GM12878 (cell line): ENCODE measurements around the gene ARL3. TPM values are rescaled to one million over a fixed set of nuclear protein-coding genes. Genes with fewer than 3 reads are reported as not detected.

ENCODE experiments used
- ATAC-seq: fragments of 200-7000 bp; cut with Tn5 transposase; 3 replicates; pipeline ENCODE4 v1.9.1; 2020; ENCODE audit warnings: mild to moderate bottlenecking, moderate library complexity
- BruUV-seq: library from RNA; stranded (reverse); fragments of 400-500 nt; replicated peaks from 2 replicates; lab custom pipeline; 2021; lab: Mats Ljungman, UMichigan
- CTCF ChIA-PET: fragments of 300-600 bp; sonication (Branson Sonifier 250); formaldehyde crosslinking; extraction: SDS; loops from one replicate; lab custom pipeline; 2021; ENCODE audit warnings: inconsistent platforms; lab: Yijun Ruan, JAX
- POLR2A ChIA-PET: fragments of 350-600 bp; formaldehyde crosslinking; extraction: SDS; loops from one replicate; lab custom pipeline; 2021; ENCODE audit warnings: inconsistent platforms; lab: Charles Lee
- RAD21 ChIA-PET: fragments of 300-600 bp; sonication (Branson Sonifier 250); formaldehyde crosslinking; loops from one replicate; lab custom pipeline; 2023; ENCODE audit warnings: antibody characterized with exemption; ENCODE audit not compliant: unreplicated experiment; lab: Charles Lee
- SMC1A ChIA-PET: fragments of 300-600 bp; sonication (Branson Sonifier 250); formaldehyde crosslinking; loops from one replicate; lab custom pipeline; 2023; ENCODE audit not compliant: unreplicated experiment, uncharacterized antibody; lab: Charles Lee
- DNase-seq: peaks from one replicate; pipeline ENCODE4 v3.0.0-alpha.2; 2011; ENCODE audit warnings: low read depth, low spot score
- FAIRE-seq: peaks from 3 replicates; lab custom pipeline; 2011; peaks lifted over from hg19 to GRCh38; lab: Jason Lieb, UNC
- H2AFZ ChIP-seq: 2 replicates; pipeline ENCODE4 v1.6.0; 2011; ENCODE audit warnings: low read depth, low read length, control low read depth; ENCODE audit not compliant: control insufficient read depth
- H3K27ac ChIP-seq: 2 replicates; pipeline ENCODE4 v1.5.1; 2011; ENCODE audit warnings: control low read depth; ENCODE audit not compliant: control insufficient read depth, insufficient read depth
- H3K27me3 ChIP-seq, 2 experiments: replicated peaks in 1 of 2; 2 replicates each; pipeline versions ENCODE4 v1.6.0 to v1.6.1; 2011; ENCODE audit warnings: low read length in 1 of 2; ENCODE audit not compliant: control insufficient read depth in 2 of 2, insufficient read depth in 2 of 2
- H3K36me3 ChIP-seq, 2 experiments: 2 replicates each; pipeline ENCODE4 v1.5.1; 2011; ENCODE audit warnings: low read length in 1 of 2; ENCODE audit not compliant: control insufficient read depth in 2 of 2, insufficient read depth in 2 of 2
- H3K4me1 ChIP-seq: 2 replicates; pipeline ENCODE4 v1.6.1; 2011; ENCODE audit warnings: mild to moderate bottlenecking, low read length, moderate library complexity, mixed read lengths; ENCODE audit not compliant: control insufficient read depth, insufficient read depth
- H3K4me2 ChIP-seq: 2 replicates; pipeline ENCODE4 v1.6.0; 2011; ENCODE audit warnings: control low read depth; ENCODE audit not compliant: control insufficient read depth, insufficient read depth
- H3K4me3 ChIP-seq: fragments of 200-600 bp; sonication (generic); 2 replicates; pipeline ENCODE4 v1.5.1; 2016
- H3K79me2 ChIP-seq: 2 replicates; pipeline ENCODE4 v1.6.0; 2011; ENCODE audit warnings: low read length; ENCODE audit not compliant: control insufficient read depth, insufficient read depth
- H3K9ac ChIP-seq: 2 replicates; pipeline ENCODE4 v1.8.0; 2011; ENCODE audit warnings: low read length, control low read depth, mixed read lengths; ENCODE audit not compliant: control insufficient read depth, insufficient read depth
- H3K9me3 ChIP-seq: replicated peaks from 3 replicates; pipeline ENCODE4 v1.5.1; 2011; ENCODE audit warnings: mild to moderate bottlenecking, low read length; ENCODE audit not compliant: control insufficient read depth, insufficient read depth
- H4K20me1 ChIP-seq: 2 replicates; pipeline ENCODE4 v1.6.0; 2011; ENCODE audit not compliant: control insufficient read depth, insufficient read depth
- ETV6 ChIP-seq, 2 experiments: fragments of 450-650 bp in 1 of 2; IDR thresholded peaks in 1 of 2; conservative IDR thresholded peaks in 1 of 2; 2 replicates each; pipeline ENCODE4 v1.6.1; 2014; ENCODE audit warnings: antibody characterized with exemption in 1 of 2, borderline replicate concordance in 1 of 2, low read depth in 1 of 2, mild to moderate bottlenecking in 1 of 2, moderate library complexity in 1 of 2
- HCFC1 ChIP-seq: fragments of 150-350 bp; IDR thresholded peaks from 2 replicates; pipeline ENCODE4 v1.6.1; 2014; ENCODE audit warnings: low read length
- IKZF2 ChIP-seq, 2 experiments: fragments of 450-650 bp; IDR thresholded peaks; 2 replicates each; pipeline ENCODE4 v1.6.1; 2017; ENCODE audit warnings: mild to moderate bottlenecking in 2 of 2, moderate library complexity in 2 of 2
- NRF1 ChIP-seq: conservative IDR thresholded peaks from 2 replicates; pipeline ENCODE4 v1.6.1; 2011; ENCODE audit warnings: mild to moderate bottlenecking, low read depth, low read length, improper control_type of control experiment
- RBBP5 ChIP-seq: fragments of 200-600 bp; sonication (generic); conservative IDR thresholded peaks from 2 replicates; pipeline ENCODE4 v1.6.1; 2016
- RFX5 ChIP-seq: IDR thresholded peaks from 2 replicates; pipeline ENCODE4 v1.6.1; 2011; ENCODE audit warnings: low read depth, low read length, improper control_type of control experiment
- SRF ChIP-seq, 2 experiments: IDR thresholded peaks; 2 replicates each; pipeline ENCODE4 v1.6.1; 2011; ENCODE audit warnings: low read depth in 2 of 2, low read length in 2 of 2, mild to moderate bottlenecking in 1 of 2, moderate library complexity in 1 of 2
- WGBS: methylation state at CpG from one replicate; pipeline ENCODE4 v1.1.6; 2016; ENCODE audit warnings: low lambda C conversion rate; ENCODE audit not compliant: insufficient replicate concordance, insufficient coverage; ENCODE audit errors: missing lambda C conversion rate; 5-methylcytosine and 5-hydroxymethylcytosine counted together
- in situ Hi-C: fragments of 300-500 bp; cut with MboI; formaldehyde crosslinking; loops from 9 replicates; pipeline ENCODE4 v1.14.3; 2018; ENCODE audit warnings: mixed read lengths
- intact Hi-C: fragments of 100-400 bp; cut with micrococcal nuclease; formaldehyde crosslinking; loops from one replicate; pipeline ENCODE4 v1.14.2; 2022; ENCODE audit not compliant: unreplicated experiment
- polyA plus RNA-seq, 11 experiments: library from polyadenylated mRNA; depleted of rRNA in 4 of 11; unstranded in 6 of 11; stranded (reverse) in 5 of 11; fragments of >200 nt; fragmentation: Nextera tagmentation in 4 of 11; fragmentation: Illumina TruSeq in 1 of 11; extraction: Ambion mirVana in 4 of 11; extraction: Trizol in 1 of 11; gene quantifications; 1 replicate in 1 of 11; 2 replicates in 10 of 11; pipeline versions ENCODE4 v1.2.1 to v1.2.3, GENCODE V29; 2011 to 2016; ENCODE audit warnings: inconsistent platforms in 2 of 11, missing spikeins in 2 of 11, low read depth in 1 of 11
- total RNA-seq, 4 experiments: library from RNA; depleted of rRNA in 3 of 4; stranded (reverse); fragments of >200 nt in 3 of 4; fragmentation: Illumina TruSeq in 1 of 4; extraction: Trizol in 1 of 4; gene quantifications; 2 replicates each; pipeline versions ENCODE4 v1.2.1 to v1.2.3, GENCODE V29; 2013 to 2021
- TF ChIP-seq, protein P1 (sequence below): IDR thresholded peaks from 2 replicates; pipeline ENCODE4 v1.6.1; 2011; ENCODE audit warnings: low read depth, low read length, improper control_type of control experiment, borderline replicate concordance

The ARL3 gene
- total and polyA plus RNA-seq, 10 of the 15 experiments (the other 5 are each of a cell fraction or from before 2014, with no cell fraction given) = 4.9 to 26.1 (median 11.0) TPM

DNA sequence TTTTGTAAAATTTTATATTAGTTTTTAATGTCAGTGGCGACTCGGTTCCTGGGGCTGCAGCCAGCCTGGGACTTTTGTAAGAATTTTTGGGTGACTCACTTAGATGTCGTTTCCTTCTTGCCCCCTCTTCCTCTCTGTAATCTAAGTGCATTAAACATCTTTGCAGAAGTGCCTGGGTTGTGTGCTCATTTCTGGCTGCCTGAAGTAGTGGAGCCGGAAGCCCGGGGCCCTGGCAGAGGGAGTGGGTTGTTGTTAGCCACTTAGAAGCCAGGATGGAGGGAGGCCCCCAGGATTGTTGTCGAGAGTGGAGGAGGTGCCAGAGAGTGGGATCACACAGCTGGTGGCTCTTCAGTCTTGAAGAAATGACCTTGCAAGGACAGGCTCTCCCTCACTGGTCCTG, 80.9 kb downstream of the ARL3 start (continued):
- TF ChIP-seq RBBP5 (no peak), ETV6 (conservative IDR thresholded peaks at IDR 0.05 in 1 of 2, IDR thresholded peaks at IDR 0.05 in 1 of 2; ENCODE audit: borderline replicate concordance in 1 of 2, low read depth in 1 of 2) (no peak), HCFC1 (no peak)

- no peak overlapping the region for H3K4me3 ChIP-seq
Measured at GRCh38 chr10:102632394-102633111, 81.6 kb downstream of the ARL3 start.

More at GRCh38 chr10:102632394-102633111, 81.6 kb downstream of the ARL3 start:
- H4K20me1 ChIP-seq = no peaks in the 10 kb centered on the region
- intact Hi-C loops = no loop called here
- CTCF ChIA-PET = interaction anchor here (0.8 to 1.2 kb wide), 6 partner anchors 16 to 129 kb away, joined by 3 to 5 read pairs (median 3); partner anchors contain the start of gene SUFU
- no peak overlapping the region for H3K27ac ChIP-seq
- H3K4me2 ChIP-seq = no peak overlapping the region
- BruUV-seq = no TSS peak
- no peak overlapping the region for H3K9ac ChIP-seq
- POLR2A ChIA-PET = interaction anchor here (0.9 kb wide), 1 partner anchor 16 kb away, joined by 3 read pairs; no protein-coding TSS in a partner anchor
- ATAC-seq (peak; percentile 41), DNase-seq (no peak), FAIRE-seq (peak; percentile 35)
- no peaks in the 10 kb centered on the region for H3K9me3 ChIP-seq
- no peak overlapping the region for H2AFZ ChIP-seq
- no peaks in the 10 kb centered on the region for H3K27me3 ChIP-seq
- RAD21 ChIA-PET = interaction anchor here (0.7 to 1.1 kb wide), 5 partner anchors 14 to 49 kb away, joined by 3 read pairs; no protein-coding TSS in a partner anchor
- SMC1A ChIA-PET = interaction anchor here (0.9 to 1.1 kb wide), 3 partner anchors 10 to 41 kb away, joined by 3 to 4 read pairs (median 3); no protein-coding TSS in a partner anchor
- in situ Hi-C loops = no loop called here
- no peaks in the 10 kb centered on the region for H3K79me2 ChIP-seq
- WGBS = 56% methylated on average over 5 of the region's 5 CpGs
- no peak for TF ChIP-seq IKZF2 (IDR thresholded peaks at IDR 0.05)
- TF ChIP-seq RFX5 = no peak
- TF ChIP-seq, protein P1, sequence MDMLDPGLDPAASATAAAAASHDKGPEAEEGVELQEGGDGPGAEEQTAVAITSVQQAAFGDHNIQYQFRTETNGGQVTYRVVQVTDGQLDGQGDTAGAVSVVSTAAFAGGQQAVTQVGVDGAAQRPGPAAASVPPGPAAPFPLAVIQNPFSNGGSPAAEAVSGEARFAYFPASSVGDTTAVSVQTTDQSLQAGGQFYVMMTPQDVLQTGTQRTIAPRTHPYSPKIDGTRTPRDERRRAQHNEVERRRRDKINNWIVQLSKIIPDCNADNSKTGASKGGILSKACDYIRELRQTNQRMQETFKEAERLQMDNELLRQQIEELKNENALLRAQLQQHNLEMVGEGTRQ = no peak
- no peak for TF ChIP-seq NRF1
- TF ChIP-seq SRF (IDR thresholded peaks at IDR 0.05; ENCODE audit: low read depth in 2 of 2, low read length in 2 of 2) = peak in 1 of 2 experiments; percentile 63; a peak in 1 of 4 replicates
- H3K36me3 ChIP-seq = no peaks in the 10 kb centered on the region; a peak in 1 of 4 replicates
- H3K4me1 ChIP-seq = no peaks in the 10 kb centered on the region
